ENCODE measurements around the gene SFXN2. TPM values are rescaled to one million over a fixed set of nuclear protein-coding genes. Genes with fewer than 3 reads are reported as not detected.

SFXN2 gene
- total and polyA plus RNA-seq, 7 donors, result 0.66 to 11.6 (median 2.4) TPM

- intact Hi-C loops (cut with DNase I), result no loop called here
- WGBS, 2 donors, result 97 to 98% methylated on average over 4 of the region's 4 CpGs
- DNase-seq, result peak; percentile 7
- Histone ChIP-seq H3K4me1 (peaks cover 0 to 41% (median 30%) of the 10 kb centered on the region in 4 donors), H3K27ac (no peak overlapping the region), H3K9me3 (no peaks in the 10 kb centered on the region), H3K27me3 (no peaks in the 10 kb centered on the region), H3K36me3 (peaks cover 0 to 31% (median 0%) of the 10 kb centered on the region in 4 donors), H3K4me3 (no peak overlapping the region)
- no peak for TF ChIP-seq CTCF (IDR thresholded peaks at IDR 0.05)
- no peak for TF ChIP-seq POLR2AphosphoS5 (IDR thresholded peaks at IDR 0.05)
- no peak for TF ChIP-seq POLR2A (IDR thresholded peaks at IDR 0.05)
- TF ChIP-seq EP300 (IDR thresholded peaks at IDR 0.05), result no peak
Observed at GRCh38 chr10:102679596-102679995, 34.8 kb upstream of the SFXN2 start.

DNA sequence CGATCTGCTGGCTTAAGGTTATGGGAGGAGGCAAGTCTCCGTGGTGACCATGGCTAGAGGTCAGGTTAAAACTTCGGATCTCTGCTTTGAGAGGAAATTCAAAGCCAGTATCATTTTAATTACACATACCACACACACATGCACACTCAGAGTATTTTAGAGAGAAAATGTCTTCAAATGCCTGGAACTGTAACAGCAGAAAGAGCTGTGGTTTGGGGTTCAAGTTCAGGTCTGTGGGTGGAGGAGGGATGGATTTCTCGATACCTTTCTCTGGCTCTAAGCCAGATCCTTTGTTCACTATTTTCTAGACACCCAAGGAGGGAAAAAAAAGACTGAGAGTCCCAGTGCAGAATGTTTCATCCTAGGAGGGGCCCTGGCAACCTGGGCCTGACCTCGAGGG is 32.7 kb upstream of the SFXN2 start:
- peaks cover 0 to 20% (median 11%) of the 10 kb centered on the region in 4 donors for H3K4me1 ChIP-seq
- TF ChIP-seq EP300 (IDR thresholded peaks at IDR 0.05), result no peak
- TF ChIP-seq POLR2AphosphoS5 (IDR thresholded peaks at IDR 0.05), result no peak
- TF ChIP-seq CTCF (IDR thresholded peaks at IDR 0.05), result no peak
- TF ChIP-seq POLR2A (IDR thresholded peaks at IDR 0.05), result no peak
- WGBS, 2 donors, result 81 to 89% methylated on average over 5 of the region's 5 CpGs
- no peak overlapping the region for H3K27ac ChIP-seq
- peaks cover 0 to 45% (median 0%) of the 10 kb centered on the region in 4 donors for H3K36me3 ChIP-seq
- H3K4me3 ChIP-seq, result no peak overlapping the region
- intact Hi-C loops (cut with DNase I), result no loop called here
- peak; percentile 9 for DNase-seq
- H3K27me3 ChIP-seq, result no peaks in the 10 kb centered on the region
- H3K9me3 ChIP-seq, result no peaks in the 10 kb centered on the region

DNA sequence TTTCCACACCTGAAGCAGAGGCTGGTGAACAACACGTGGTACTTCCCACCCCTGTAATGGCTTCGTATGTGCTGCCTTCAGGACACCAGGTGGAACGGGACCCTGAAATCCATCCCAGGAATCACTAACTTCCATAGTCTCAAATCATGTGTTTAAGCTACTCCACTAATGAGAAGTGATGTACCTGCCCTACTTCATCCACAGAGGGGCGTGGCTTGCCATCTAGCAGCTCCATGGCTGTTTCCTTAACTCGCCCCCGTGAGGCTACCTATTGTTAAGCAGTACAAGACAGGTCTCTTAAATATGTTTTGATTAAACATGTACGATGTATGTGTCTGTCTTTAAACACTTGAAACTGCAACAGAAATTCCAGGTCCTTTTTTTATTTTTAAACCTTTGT is 32.0 kb upstream of the SFXN2 start:
- no peaks in the 10 kb centered on the region for H3K27me3 ChIP-seq
- H3K9me3 ChIP-seq, result no peaks in the 10 kb centered on the region
- WGBS, 2 donors, result 56 to 84% methylated on average over 7 of the region's 7 CpGs
- H3K27ac ChIP-seq, result no peak overlapping the region
- peaks cover 0 to 13% (median 6%) of the 10 kb centered on the region in 4 donors for H3K4me1 ChIP-seq
- intact Hi-C loops (cut with DNase I), result no loop called here
- TF ChIP-seq POLR2A (IDR thresholded peaks at IDR 0.05), result no peak
- no peak for TF ChIP-seq CTCF (IDR thresholded peaks at IDR 0.05)
- no peak for TF ChIP-seq EP300 (IDR thresholded peaks at IDR 0.05)
- no peak for TF ChIP-seq POLR2AphosphoS5 (IDR thresholded peaks at IDR 0.05)
- peak; percentile 41 for DNase-seq
- H3K4me3 ChIP-seq, result no peak overlapping the region
- H3K36me3 ChIP-seq, result peaks cover 0 to 45% (median 0%) of the 10 kb centered on the region in 4 donors

DNA sequence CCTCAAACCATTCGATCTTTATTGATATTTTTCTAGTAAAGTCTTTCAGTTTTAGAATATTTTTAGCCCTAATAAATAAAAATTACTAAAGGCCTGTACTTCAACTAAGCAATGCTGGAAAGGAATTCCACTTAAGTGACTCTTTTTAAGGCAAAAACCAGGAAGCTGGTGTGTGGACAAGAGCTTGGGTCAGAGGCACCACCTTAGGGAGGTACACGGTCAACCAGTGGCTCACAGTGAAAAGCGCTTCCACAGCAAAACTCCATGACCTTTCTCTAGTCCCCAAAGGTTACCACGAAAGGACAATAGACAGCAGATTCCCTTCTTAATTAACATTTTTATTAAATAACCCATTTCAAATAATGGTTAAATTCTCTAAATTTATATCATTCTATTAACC is 31.5 kb upstream of the SFXN2 start:
- Histone ChIP-seq H3K27ac (no peak overlapping the region), H3K27me3 (no peaks in the 10 kb centered on the region), H3K4me3 (no peak overlapping the region), H3K36me3 (peaks cover 0 to 47% (median 0%) of the 10 kb centered on the region in 4 donors), H3K9me3 (no peaks in the 10 kb centered on the region), H3K4me1 (peaks cover 0 to 8% (median 4%) of the 10 kb centered on the region in 4 donors)
- WGBS, 2 donors, result 92 to 95% methylated on average over 4 of the region's 4 CpGs
- no peak for DNase-seq
- intact Hi-C loops (cut with DNase I), result no loop called here
- TF ChIP-seq EP300 (IDR thresholded peaks at IDR 0.05) (no peak), CTCF (IDR thresholded peaks at IDR 0.05) (no peak), POLR2A (IDR thresholded peaks at IDR 0.05) (no peak), POLR2AphosphoS5 (IDR thresholded peaks at IDR 0.05) (no peak)

DNA sequence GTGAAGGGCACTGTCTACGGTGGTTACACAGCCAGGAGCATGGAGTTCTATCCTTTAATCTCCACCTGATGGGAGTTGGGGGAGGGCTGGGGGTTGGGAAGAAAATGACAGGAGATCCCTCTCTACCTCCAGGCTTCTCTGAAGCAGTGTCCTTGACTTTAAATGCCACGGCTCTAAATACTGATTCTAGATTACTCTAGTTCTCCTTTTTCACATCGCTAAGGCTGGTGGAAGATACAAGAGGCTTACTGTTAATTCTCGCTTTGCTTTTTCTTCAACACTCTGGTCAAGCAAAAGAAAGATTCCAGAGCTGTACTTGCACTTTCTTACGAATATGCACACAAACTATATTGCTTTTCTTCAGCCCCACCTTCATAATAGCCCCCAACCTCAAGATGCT is 30.7 kb upstream of the SFXN2 start:
- TF ChIP-seq POLR2A (IDR thresholded peaks at IDR 0.05) (no peak), POLR2AphosphoS5 (IDR thresholded peaks at IDR 0.05) (no peak), EP300 (IDR thresholded peaks at IDR 0.05) (no peak), CTCF (IDR thresholded peaks at IDR 0.05) (no peak)
- peaks cover 0 to 55% (median 0%) of the 10 kb centered on the region in 4 donors for H3K36me3 ChIP-seq
- H3K27ac ChIP-seq, result no peak overlapping the region
- intact Hi-C loops (cut with DNase I), result no loop called here
- H3K4me3 ChIP-seq, result no peak overlapping the region
- H3K27me3 ChIP-seq, result no peaks in the 10 kb centered on the region
- DNase-seq, result peak; percentile 12
- no peaks in the 10 kb centered on the region for H3K9me3 ChIP-seq
- H3K4me1 ChIP-seq, result peaks cover 0 to 4% (median 2%) of the 10 kb centered on the region in 4 donors
- 89 to 92% methylated on average over 5 of the region's 5 CpGs for WGBS, 2 donors

Measured in sigmoid colon (tissue), 7 donors.